Glutamatergic neuron (in vitro differentiated cells): ENCODE measurements around the gene ABTB2. TPM values are rescaled to one million over a fixed set of nuclear protein-coding genes. Genes with fewer than 3 reads are reported as not detected.

Experiments
- DNase-seq: peaks from one replicate; pipeline ENCODE4 v3.0.0; 2022
- H3K27ac Mint-ChIP-seq: one replicate; pipeline ENCODE4 v1.8.0; 2020; ENCODE audit warnings: mild to moderate bottlenecking, mixed read lengths, inconsistent platforms; ENCODE audit not compliant: unreplicated experiment
- H3K27me3 Mint-ChIP-seq: one replicate; pipeline ENCODE4 v1.8.0; 2020; ENCODE audit warnings: mild to moderate bottlenecking, moderate library complexity, mixed read lengths, inconsistent platforms; ENCODE audit not compliant: unreplicated experiment
- H3K36me3 Mint-ChIP-seq: one replicate; pipeline ENCODE4 v1.8.0; 2020; ENCODE audit warnings: mild to moderate bottlenecking, mixed read lengths, inconsistent platforms; ENCODE audit not compliant: unreplicated experiment
- H3K4me1 Mint-ChIP-seq: one replicate; pipeline ENCODE4 v1.8.0; 2020; ENCODE audit warnings: mild to moderate bottlenecking, low read depth, mixed read lengths, inconsistent platforms; ENCODE audit not compliant: unreplicated experiment
- H3K4me3 Mint-ChIP-seq: one replicate; pipeline ENCODE4 v1.8.0; 2020; ENCODE audit warnings: mild to moderate bottlenecking, mixed read lengths, inconsistent platforms; ENCODE audit not compliant: unreplicated experiment
- H3K9me3 Mint-ChIP-seq: one replicate; pipeline ENCODE4 v1.8.0; 2020; ENCODE audit warnings: mild to moderate bottlenecking, moderate library complexity, mixed read lengths, inconsistent platforms; ENCODE audit not compliant: unreplicated experiment
- long read RNA-seq: library from polyadenylated mRNA; unstranded; transcript quantifications from one replicate; pipeline ENCODE4 v2.0.0, GENCODE V29; 2020; ENCODE audit not compliant: unreplicated experiment
- total RNA-seq: library from RNA; stranded (reverse); fragmentation: NEBNext Ultra II Directional; extraction: Animal tissue kit (Norgen Biotek cat#: 25700); gene quantifications from one replicate; pipeline ENCODE4 v1.2.1, GENCODE V29; 2021; ENCODE audit not compliant: unreplicated experiment
- TF ChIP-seq, protein P1 (sequence below): fragments of 200-600 bp; sonication (generic); IDR thresholded peaks from one replicate; pipeline ENCODE4 v1.5.0; 2021; ENCODE audit not compliant: partially characterized antibody, unreplicated experiment

ABTB2 gene
- 9.3 TPM for total RNA-seq
- long read RNA-seq, result 0 reads

DNA sequence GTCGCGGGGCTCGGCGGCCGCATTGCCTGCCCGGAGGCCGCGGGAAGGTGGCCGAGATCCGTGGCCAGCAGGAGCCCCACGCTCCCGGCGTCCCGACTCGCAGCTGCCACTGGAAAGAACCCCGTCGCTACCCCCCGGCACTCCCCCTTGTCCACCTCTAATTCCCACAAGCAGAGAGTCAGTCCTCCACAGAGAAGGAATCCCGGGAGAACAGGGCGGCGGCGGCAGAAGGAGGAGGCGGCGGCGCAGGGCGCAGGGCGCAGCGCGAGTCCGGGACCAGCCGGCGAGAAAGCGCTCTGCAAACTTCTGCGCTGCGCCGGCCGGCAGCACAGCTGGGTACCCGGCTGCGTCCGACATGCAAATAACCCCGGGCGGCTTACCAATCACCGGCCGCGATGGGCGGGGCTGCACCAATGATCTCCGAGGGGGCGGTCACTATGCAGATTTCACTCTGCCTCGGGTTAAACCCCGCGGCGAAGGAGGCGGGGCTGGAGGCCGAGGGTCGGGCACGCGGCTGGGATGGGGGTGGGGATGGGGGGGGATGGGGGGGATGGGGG, at the start of gene ABTB2:
Gene ABTB2, minus strand, starts transcription at position 310 of the 557 bp plus-strand sequence.
- Mint-ChIP-seq H3K27ac (peak within 1 kb of the TSS; percentile 79), H3K27me3 (peaks cover 26% of the 10 kb centered on the region), H3K9me3 (peaks cover 12% of the 10 kb centered on the region), H3K4me1 (peaks cover 21% of the 10 kb centered on the region), H3K36me3 (peaks cover 5% of the 10 kb centered on the region), H3K4me3 (peak within 1 kb of the TSS; percentile 88)
- TF ChIP-seq, protein P1, sequence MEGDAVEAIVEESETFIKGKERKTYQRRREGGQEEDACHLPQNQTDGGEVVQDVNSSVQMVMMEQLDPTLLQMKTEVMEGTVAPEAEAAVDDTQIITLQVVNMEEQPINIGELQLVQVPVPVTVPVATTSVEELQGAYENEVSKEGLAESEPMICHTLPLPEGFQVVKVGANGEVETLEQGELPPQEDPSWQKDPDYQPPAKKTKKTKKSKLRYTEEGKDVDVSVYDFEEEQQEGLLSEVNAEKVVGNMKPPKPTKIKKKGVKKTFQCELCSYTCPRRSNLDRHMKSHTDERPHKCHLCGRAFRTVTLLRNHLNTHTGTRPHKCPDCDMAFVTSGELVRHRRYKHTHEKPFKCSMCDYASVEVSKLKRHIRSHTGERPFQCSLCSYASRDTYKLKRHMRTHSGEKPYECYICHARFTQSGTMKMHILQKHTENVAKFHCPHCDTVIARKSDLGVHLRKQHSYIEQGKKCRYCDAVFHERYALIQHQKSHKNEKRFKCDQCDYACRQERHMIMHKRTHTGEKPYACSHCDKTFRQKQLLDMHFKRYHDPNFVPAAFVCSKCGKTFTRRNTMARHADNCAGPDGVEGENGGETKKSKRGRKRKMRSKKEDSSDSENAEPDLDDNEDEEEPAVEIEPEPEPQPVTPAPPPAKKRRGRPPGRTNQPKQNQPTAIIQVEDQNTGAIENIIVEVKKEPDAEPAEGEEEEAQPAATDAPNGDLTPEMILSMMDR, result no peak
- DNase-seq, result peak; percentile 99

DNA sequence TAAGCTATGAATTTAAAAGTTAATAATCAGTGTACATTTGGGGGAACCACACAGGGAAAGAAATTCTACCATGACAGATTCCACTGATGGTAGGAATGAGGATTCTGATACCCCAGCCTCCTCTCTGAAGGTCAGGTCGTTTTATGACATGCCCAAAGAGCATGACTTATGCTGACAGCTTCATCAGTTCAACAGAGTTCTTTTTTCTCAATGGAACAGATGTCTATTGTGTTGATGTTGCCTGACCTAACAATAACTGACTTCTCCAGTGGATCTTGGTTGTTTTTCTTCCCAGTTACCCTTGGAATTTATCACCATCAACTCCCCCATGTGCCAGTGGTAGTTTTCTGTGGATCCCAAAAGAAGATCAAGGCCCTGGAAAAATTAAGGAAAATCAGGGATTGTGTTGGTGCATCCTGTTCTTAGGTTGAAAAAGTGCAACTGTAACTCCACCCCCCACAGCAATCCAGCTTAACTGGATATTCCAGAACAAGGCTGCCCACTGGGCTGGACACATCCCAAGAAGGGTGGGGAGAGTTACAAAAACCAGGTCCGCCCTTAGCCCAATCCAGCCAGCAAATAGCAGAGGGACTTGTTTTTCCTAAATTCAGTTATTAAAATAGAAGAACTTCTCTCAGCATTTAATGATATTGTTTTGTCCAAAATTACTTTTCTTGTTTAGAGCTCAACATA, 49.5 kb upstream of the ABTB2 start:
- TF ChIP-seq, protein P1, result no peak
- Mint-ChIP-seq H3K36me3 (no peaks in the 10 kb centered on the region), H3K27me3 (no peaks in the 10 kb centered on the region)

GRCh38 chr11:34406413-34406812, 48.6 kb upstream of the ABTB2 start:
- no peak overlapping the region for H3K4me3 Mint-ChIP-seq
- no peak for DNase-seq

More for the DNA sequence above, 49.5 kb upstream of the ABTB2 start:
- H3K4me3 Mint-ChIP-seq, result no peak overlapping the region
- no peak for DNase-seq
- peaks cover 4% of the 10 kb centered on the region for H3K9me3 Mint-ChIP-seq
- H3K4me1 Mint-ChIP-seq, result no peaks in the 10 kb centered on the region
- no peak overlapping the region for H3K27ac Mint-ChIP-seq

DNA sequence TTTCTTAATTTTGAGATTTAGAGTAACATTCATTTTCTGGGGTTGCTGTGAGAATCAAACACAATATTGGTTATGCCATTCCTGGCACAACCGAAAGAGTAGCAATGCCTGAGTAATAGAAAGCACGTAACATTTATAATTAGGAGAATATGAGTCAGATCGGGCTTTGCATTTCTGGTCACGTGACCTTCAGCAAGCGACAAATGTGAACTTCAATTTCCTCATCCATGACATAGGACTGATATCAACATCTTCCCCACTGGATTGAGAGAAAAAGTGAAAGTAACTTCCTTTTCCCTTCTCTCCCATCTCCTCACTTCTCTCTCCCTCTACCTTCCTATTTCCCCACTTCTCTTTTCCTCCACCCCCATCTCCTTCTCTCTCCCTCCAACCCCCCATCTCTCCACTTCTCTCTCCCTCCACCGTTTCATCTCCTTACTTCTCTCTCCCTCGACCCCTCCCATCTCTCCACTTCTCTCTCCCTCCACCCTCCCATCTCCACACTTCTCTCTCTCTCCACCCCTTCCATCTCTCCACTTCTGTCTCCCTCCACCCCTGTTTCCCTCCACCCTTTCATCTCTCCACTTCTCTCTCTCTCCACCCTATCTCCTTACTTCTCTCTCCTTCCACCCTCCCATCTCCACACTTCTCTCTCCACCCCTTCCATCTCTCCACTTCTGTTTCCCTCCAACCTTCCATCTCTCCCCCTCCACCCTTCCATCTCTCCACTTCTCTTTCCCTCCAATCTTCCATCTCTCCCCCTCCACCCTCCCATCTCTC, 47.5 kb upstream of the ABTB2 start:
- TF ChIP-seq, protein P1, result no peak
- Mint-ChIP-seq H3K4me1 (no peaks in the 10 kb centered on the region), H3K9me3 (no peaks in the 10 kb centered on the region), H3K36me3 (no peaks in the 10 kb centered on the region), H3K27me3 (no peaks in the 10 kb centered on the region), H3K27ac (no peak overlapping the region), H3K4me3 (no peak overlapping the region)
- DNase-seq, result no peak

More at GRCh38 chr11:34406413-34406812, 48.6 kb upstream of the ABTB2 start:
- Mint-ChIP-seq H3K9me3 (peaks cover 4% of the 10 kb centered on the region), H3K27ac (no peak overlapping the region), H3K36me3 (no peaks in the 10 kb centered on the region), H3K4me1 (no peaks in the 10 kb centered on the region), H3K27me3 (no peaks in the 10 kb centered on the region)
- TF ChIP-seq, protein P1, result no peak
